Thoracic aorta (tissue), 2 donors: Measurements from ENCODE around the gene ZFHX2. TPM values are rescaled to one million over a fixed set of nuclear protein-coding genes. Genes with fewer than 3 reads are reported as not detected.

Experiments
- ATAC-seq: fragments of 150-250 bp; one replicate; pipeline ENCODE4 v1.8.0; 2017; ENCODE audit warnings: low read depth; ENCODE audit not compliant: insufficient number of reproducible peaks, low FRiP score
- DNase-seq: peaks from one replicate; pipeline ENCODE4 v3.0.0-alpha.2; 2020; ENCODE audit warnings: low spot score
- H3K27ac ChIP-seq, 2 donors: fragments of 200-600 bp; sonication (generic); 1 replicate in 1 of 2; 2 replicates in 1 of 2; pipeline ENCODE4 v1.5.1; 2016; ENCODE audit warnings: mild to moderate bottlenecking in 2 of 2, moderate library complexity in 2 of 2
- H3K27me3 ChIP-seq: fragments of 200-600 bp; sonication (generic); replicated peaks from 2 replicates; pipeline ENCODE4 v1.6.0; 2016; ENCODE audit warnings: mild to moderate bottlenecking; ENCODE audit not compliant: insufficient read depth
- H3K36me3 ChIP-seq: fragments of 200-600 bp; sonication (generic); one replicate; pipeline ENCODE4 v1.5.1; 2016
- H3K4me1 ChIP-seq, 2 donors: fragments of 200-600 bp; sonication (generic); 1 replicate in 1 of 2; 2 replicates in 1 of 2; pipeline versions ENCODE4 v1.5.1 to v1.6.0; 2016; ENCODE audit warnings: low read depth in 2 of 2, mild to moderate bottlenecking in 1 of 2; ENCODE audit not compliant: control insufficient read depth in 1 of 2
- H3K4me3 ChIP-seq: fragments of 200-600 bp; sonication (generic); 2 replicates; pipeline ENCODE4 v1.5.1; 2016; ENCODE audit warnings: mild to moderate bottlenecking
- H3K9me3 ChIP-seq: fragments of 200-600 bp; sonication (generic); 2 replicates; pipeline ENCODE4 v1.5.1; 2016
- CTCF ChIP-seq: fragments of 200-600 bp; sonication (generic); IDR thresholded peaks from one replicate; pipeline ENCODE4 v1.5.1; 2019; ENCODE audit warnings: antibody characterized with exemption
- total RNA-seq, 2 donors: library from RNA; depleted of rRNA; stranded (reverse); fragments of >200 nt; gene quantifications; one replicate each; pipeline versions ENCODE4 v1.1.0 to v1.2.3, GENCODE V29; 2016

Gene ZFHX2
- total RNA-seq, 2 donors from 2014 or later = 0.49 to 1.5 TPM

GRCh38 chr14:23483236-23483854, 68.2 kb downstream of the ZFHX2 start:
- H3K9me3 ChIP-seq = no peaks in the 10 kb centered on the region
- H3K4me1 ChIP-seq = no peaks in the 10 kb centered on the region
- H3K27me3 ChIP-seq = no peaks in the 10 kb centered on the region
- no peak overlapping the region for H3K27ac ChIP-seq
- DNase-seq (no peak), ATAC-seq (no peak)
- no peak overlapping the region for H3K4me3 ChIP-seq
- no peaks in the 10 kb centered on the region for H3K36me3 ChIP-seq
- TF ChIP-seq CTCF = no peak

- H3K27ac ChIP-seq = no peak overlapping the region
- no peaks in the 10 kb centered on the region for H3K27me3 ChIP-seq
- no peaks in the 10 kb centered on the region for H3K9me3 ChIP-seq
- DNase-seq (no peak), ATAC-seq (no peak)
- TF ChIP-seq CTCF = no peak
- no peak overlapping the region for H3K4me3 ChIP-seq
- H3K4me1 ChIP-seq = no peaks in the 10 kb centered on the region
- H3K36me3 ChIP-seq = peaks cover 3% of the 10 kb centered on the region
Observed at GRCh38 chr14:23482823-23483148, 68.8 kb downstream of the ZFHX2 start.

DNA sequence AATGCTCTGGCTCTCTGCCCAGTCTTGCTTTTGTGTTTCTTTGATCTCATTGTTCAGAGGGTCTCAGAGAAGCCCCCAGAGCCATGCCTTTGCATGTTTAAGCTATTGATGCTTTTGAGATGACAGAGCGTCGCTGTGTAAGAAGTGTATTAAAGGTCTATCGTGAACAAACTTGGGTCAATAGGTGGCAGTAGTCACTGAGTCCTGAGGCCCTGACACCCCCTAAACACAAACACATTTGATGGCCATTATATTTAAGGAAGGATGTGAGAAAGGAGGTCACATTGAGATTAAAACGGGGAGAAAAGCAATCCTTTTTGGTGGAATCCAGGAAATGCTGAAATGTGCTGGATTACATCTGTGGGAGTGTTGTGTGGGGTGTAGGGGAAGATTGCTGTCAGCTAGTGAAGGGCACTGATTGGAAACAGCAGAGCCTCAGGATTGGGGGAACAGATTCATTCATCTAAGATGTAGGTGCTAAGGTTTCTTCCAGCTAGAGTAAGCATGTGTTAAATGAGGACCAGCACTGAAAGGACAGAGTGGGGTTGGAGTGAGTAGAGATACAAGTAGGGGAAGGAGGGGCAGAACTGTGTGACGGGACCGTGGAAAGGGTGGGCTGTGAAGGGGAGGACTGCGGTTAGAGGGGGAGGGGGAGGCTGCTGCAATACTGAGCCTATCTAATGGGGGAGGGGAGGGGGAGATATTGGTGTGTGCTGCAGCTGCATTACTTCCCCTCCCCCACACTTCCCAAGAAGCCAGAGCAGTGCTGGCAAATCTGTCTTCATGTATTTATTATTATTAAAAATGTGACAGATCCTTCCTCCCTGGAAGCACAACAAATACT, 69.4 kb downstream of the ZFHX2 start:
- no peaks in the 10 kb centered on the region for H3K27me3 ChIP-seq
- H3K36me3 ChIP-seq = peaks cover 8% of the 10 kb centered on the region
- no peak overlapping the region for H3K27ac ChIP-seq
- ATAC-seq (no peak), DNase-seq (no peak)
- H3K4me3 ChIP-seq = no peak overlapping the region
- no peak for TF ChIP-seq CTCF
- H3K4me1 ChIP-seq = no peaks in the 10 kb centered on the region
- no peaks in the 10 kb centered on the region for H3K9me3 ChIP-seq

DNA sequence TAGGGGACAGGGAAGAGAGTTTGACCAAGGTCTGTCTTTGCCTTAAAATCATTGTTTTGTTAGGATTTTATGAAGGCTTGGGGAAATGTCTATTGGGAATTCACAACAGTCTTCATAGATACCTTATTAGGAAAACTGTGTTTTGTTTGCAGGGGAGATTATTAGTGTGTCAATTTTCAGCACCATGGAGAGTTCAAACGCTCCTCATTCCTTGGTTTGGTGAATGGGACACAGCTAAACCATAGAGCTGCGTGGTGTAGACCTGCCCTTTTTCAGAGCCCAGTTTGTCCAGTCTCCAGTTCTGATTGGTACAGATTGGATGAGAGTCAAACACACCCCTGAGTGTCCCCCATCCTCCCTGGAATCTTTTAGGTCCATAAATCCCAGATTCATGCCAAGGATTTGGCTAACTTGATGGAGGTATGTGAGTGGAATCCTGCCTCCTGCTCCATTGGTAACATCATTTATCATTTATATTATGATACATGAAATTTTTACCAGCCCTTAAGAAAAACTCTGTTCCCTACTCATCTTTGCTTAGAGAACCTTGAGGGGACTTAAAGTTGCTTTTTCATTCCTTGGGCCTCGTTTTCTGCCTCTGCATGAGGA, 70.1 kb downstream of the ZFHX2 start:
- no peaks in the 10 kb centered on the region for H3K27me3 ChIP-seq
- no peak for TF ChIP-seq CTCF
- ATAC-seq (no peak), DNase-seq (no peak)
- H3K4me3 ChIP-seq = no peak overlapping the region
- H3K27ac ChIP-seq = no peak overlapping the region
- no peaks in the 10 kb centered on the region for H3K4me1 ChIP-seq
- peaks cover 16% of the 10 kb centered on the region for H3K36me3 ChIP-seq
- no peaks in the 10 kb centered on the region for H3K9me3 ChIP-seq

DNA sequence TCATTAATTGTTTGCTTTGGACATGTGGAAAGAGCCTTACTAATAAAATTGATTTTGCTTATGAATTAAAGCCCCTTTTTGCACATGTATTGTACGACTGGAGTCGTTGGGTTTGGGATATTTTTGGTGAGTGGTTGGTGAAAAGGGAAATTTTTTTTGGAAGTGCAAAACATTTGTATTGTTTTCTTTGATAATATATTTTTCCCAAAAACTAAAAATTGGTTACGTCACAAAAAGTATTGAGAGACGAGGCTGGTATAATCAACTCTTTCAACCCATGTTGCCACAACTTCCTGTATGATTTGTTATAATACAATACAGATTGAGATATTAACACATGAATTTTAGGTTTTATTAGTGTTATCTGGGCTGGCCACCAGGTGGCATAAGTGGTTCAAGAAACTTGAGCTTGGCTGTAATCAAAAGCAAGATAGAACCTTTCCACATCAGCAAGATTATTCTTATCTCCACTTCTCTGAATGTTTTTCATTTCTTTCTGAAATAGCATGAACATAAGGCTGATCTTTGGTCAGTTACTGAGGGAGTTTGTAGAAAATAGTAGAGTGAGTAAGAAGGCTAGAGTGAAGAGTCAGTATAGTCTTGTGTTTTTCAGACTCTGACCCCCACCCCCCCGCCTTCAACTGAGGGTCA, 73.3 kb downstream of the ZFHX2 start:
- DNase-seq = no peak
- no peaks in the 10 kb centered on the region for H3K4me1 ChIP-seq
- no peak for ATAC-seq

More for the DNA sequence above, 73.3 kb downstream of the ZFHX2 start:
- Histone ChIP-seq H3K4me3 (no peak overlapping the region), H3K36me3 (peaks cover 46% of the 10 kb centered on the region), H3K9me3 (no peaks in the 10 kb centered on the region), H3K27ac (no peak overlapping the region), H3K27me3 (no peaks in the 10 kb centered on the region)
- TF ChIP-seq CTCF = peak; percentile 62
